GM12878 (cell line): ENCODE data around the gene PKP2. TPM values are rescaled to one million over a fixed set of nuclear protein-coding genes. Genes with fewer than 3 reads are reported as not detected.

ENCODE experiments used
- ATAC-seq: fragments of 200-7000 bp; cut with Tn5 transposase; 3 replicates; pipeline ENCODE4 v1.9.1; 2020; ENCODE audit warnings: mild to moderate bottlenecking, moderate library complexity
- BruUV-seq: library from RNA; stranded (reverse); fragments of 400-500 nt; replicated peaks from 2 replicates; lab custom pipeline; 2021; lab: Mats Ljungman, UMichigan
- CTCF ChIA-PET: fragments of 300-600 bp; sonication (Branson Sonifier 250); formaldehyde crosslinking; extraction: SDS; loops from one replicate; lab custom pipeline; 2021; ENCODE audit warnings: inconsistent platforms; lab: Yijun Ruan, JAX
- POLR2A ChIA-PET: fragments of 350-600 bp; formaldehyde crosslinking; extraction: SDS; loops from one replicate; lab custom pipeline; 2021; ENCODE audit warnings: inconsistent platforms; lab: Charles Lee
- RAD21 ChIA-PET: fragments of 300-600 bp; sonication (Branson Sonifier 250); formaldehyde crosslinking; loops from one replicate; lab custom pipeline; 2023; ENCODE audit warnings: antibody characterized with exemption; ENCODE audit not compliant: unreplicated experiment; lab: Charles Lee
- SMC1A ChIA-PET: fragments of 300-600 bp; sonication (Branson Sonifier 250); formaldehyde crosslinking; loops from one replicate; lab custom pipeline; 2023; ENCODE audit not compliant: unreplicated experiment, uncharacterized antibody; lab: Charles Lee
- DNase-seq: peaks from one replicate; pipeline ENCODE4 v3.0.0-alpha.2; 2011; ENCODE audit warnings: low read depth, low spot score
- FAIRE-seq: peaks from 3 replicates; lab custom pipeline; 2011; peaks lifted over from hg19 to GRCh38; lab: Jason Lieb, UNC
- H2AFZ ChIP-seq: 2 replicates; pipeline ENCODE4 v1.6.0; 2011; ENCODE audit warnings: low read depth, low read length, control low read depth; ENCODE audit not compliant: control insufficient read depth
- H3K27ac ChIP-seq: 2 replicates; pipeline ENCODE4 v1.5.1; 2011; ENCODE audit warnings: control low read depth; ENCODE audit not compliant: control insufficient read depth, insufficient read depth
- H3K27me3 ChIP-seq, 2 experiments: replicated peaks in 1 of 2; 2 replicates each; pipeline versions ENCODE4 v1.6.0 to v1.6.1; 2011; ENCODE audit warnings: low read length in 1 of 2; ENCODE audit not compliant: control insufficient read depth in 2 of 2, insufficient read depth in 2 of 2
- H3K36me3 ChIP-seq, 2 experiments: 2 replicates each; pipeline ENCODE4 v1.5.1; 2011; ENCODE audit warnings: low read length in 1 of 2; ENCODE audit not compliant: control insufficient read depth in 2 of 2, insufficient read depth in 2 of 2
- H3K4me1 ChIP-seq: 2 replicates; pipeline ENCODE4 v1.6.1; 2011; ENCODE audit warnings: mild to moderate bottlenecking, low read length, moderate library complexity, mixed read lengths; ENCODE audit not compliant: control insufficient read depth, insufficient read depth
- H3K4me2 ChIP-seq: 2 replicates; pipeline ENCODE4 v1.6.0; 2011; ENCODE audit warnings: control low read depth; ENCODE audit not compliant: control insufficient read depth, insufficient read depth
- H3K4me3 ChIP-seq: fragments of 200-600 bp; sonication (generic); 2 replicates; pipeline ENCODE4 v1.5.1; 2016
- H3K79me2 ChIP-seq: 2 replicates; pipeline ENCODE4 v1.6.0; 2011; ENCODE audit warnings: low read length; ENCODE audit not compliant: control insufficient read depth, insufficient read depth
- H3K9ac ChIP-seq: 2 replicates; pipeline ENCODE4 v1.8.0; 2011; ENCODE audit warnings: low read length, control low read depth, mixed read lengths; ENCODE audit not compliant: control insufficient read depth, insufficient read depth
- H3K9me3 ChIP-seq: replicated peaks from 3 replicates; pipeline ENCODE4 v1.5.1; 2011; ENCODE audit warnings: mild to moderate bottlenecking, low read length; ENCODE audit not compliant: control insufficient read depth, insufficient read depth
- H4K20me1 ChIP-seq: 2 replicates; pipeline ENCODE4 v1.6.0; 2011; ENCODE audit not compliant: control insufficient read depth, insufficient read depth
- RB1 ChIP-seq: fragments of 450-650 bp; formaldehyde crosslinking; IDR thresholded peaks from 2 replicates; pipeline ENCODE4 v1.6.1; 2017; ENCODE audit warnings: mild to moderate bottlenecking, borderline replicate concordance
- RELA ChIP-seq: fragments of 450-650 bp; IDR thresholded peaks from 2 replicates; pipeline ENCODE4 v1.8.0; 2014; ENCODE audit warnings: borderline replicate concordance; ENCODE audit not compliant: partially characterized antibody
- STAT3 ChIP-seq: IDR thresholded peaks from 2 replicates; pipeline ENCODE4 v1.6.1; 2011; ENCODE audit warnings: low read depth, low read length, improper control_type of control experiment
- ZNF207 ChIP-seq: fragments of 450-650 bp; IDR thresholded peaks from 2 replicates; pipeline ENCODE4 v1.6.1; 2014; ENCODE audit warnings: antibody characterized with exemption, mild to moderate bottlenecking, borderline replicate concordance
- ZNF384 ChIP-seq: IDR thresholded peaks from 2 replicates; pipeline ENCODE4 v1.6.1; 2012; ENCODE audit warnings: low read depth, mild to moderate bottlenecking, low read length, improper control_type of control experiment, borderline replicate concordance
- WGBS: methylation state at CpG from one replicate; pipeline ENCODE4 v1.1.6; 2016; ENCODE audit warnings: low lambda C conversion rate; ENCODE audit not compliant: insufficient replicate concordance, insufficient coverage; ENCODE audit errors: missing lambda C conversion rate; 5-methylcytosine and 5-hydroxymethylcytosine counted together
- in situ Hi-C: fragments of 300-500 bp; cut with MboI; formaldehyde crosslinking; loops from 9 replicates; pipeline ENCODE4 v1.14.3; 2018; ENCODE audit warnings: mixed read lengths
- intact Hi-C: fragments of 100-400 bp; cut with micrococcal nuclease; formaldehyde crosslinking; loops from one replicate; pipeline ENCODE4 v1.14.2; 2022; ENCODE audit not compliant: unreplicated experiment
- polyA plus RNA-seq, 11 experiments: library from polyadenylated mRNA; depleted of rRNA in 4 of 11; unstranded in 6 of 11; stranded (reverse) in 5 of 11; fragments of >200 nt; fragmentation: Nextera tagmentation in 4 of 11; fragmentation: Illumina TruSeq in 1 of 11; extraction: Ambion mirVana in 4 of 11; extraction: Trizol in 1 of 11; gene quantifications; 1 replicate in 1 of 11; 2 replicates in 10 of 11; pipeline versions ENCODE4 v1.2.1 to v1.2.3, GENCODE V29; 2011 to 2016; ENCODE audit warnings: inconsistent platforms in 2 of 11, missing spikeins in 2 of 11, low read depth in 1 of 11
- total RNA-seq, 4 experiments: library from RNA; depleted of rRNA in 3 of 4; stranded (reverse); fragments of >200 nt in 3 of 4; fragmentation: Illumina TruSeq in 1 of 4; extraction: Trizol in 1 of 4; gene quantifications; 2 replicates each; pipeline versions ENCODE4 v1.2.1 to v1.2.3, GENCODE V29; 2013 to 2021
- TF ChIP-seq, protein P1 (sequence below): IDR thresholded peaks from 2 replicates; pipeline ENCODE4 v1.6.1; 2011; ENCODE audit warnings: borderline replicate concordance, low read depth, mild to moderate bottlenecking, moderate library complexity, mixed read lengths, low read length; ENCODE audit not compliant: insufficient read depth; ENCODE audit errors: extremely low read length
- TF ChIP-seq, protein P2 (sequence below): fragments of 450-650 bp; IDR thresholded peaks from 2 replicates; pipeline ENCODE4 v1.6.1; 2014; ENCODE audit warnings: mild to moderate bottlenecking
- TF ChIP-seq, protein P3 (sequence below): fragments of 450-650 bp; IDR thresholded peaks from 2 replicates; pipeline ENCODE4 v1.6.1; 2018; ENCODE audit warnings: mild to moderate bottlenecking, low read depth, moderate library complexity; ENCODE audit not compliant: partially characterized antibody
- TF ChIP-seq, protein P4 (sequence below): fragments of 450-650 bp; conservative IDR thresholded peaks from 2 replicates; pipeline ENCODE4 v1.6.1; 2017; ENCODE audit warnings: mild to moderate bottlenecking, moderate library complexity
- TF ChIP-seq, protein P5 (sequence below): fragments of 150-350 bp; IDR thresholded peaks from 2 replicates; pipeline ENCODE4 v1.6.1; 2014; ENCODE audit warnings: mild to moderate bottlenecking, low read depth, low read length

PKP2 gene
- total and polyA plus RNA-seq, 10 of the 15 experiments (the other 5 are each of a cell fraction or from before 2014, with no cell fraction given) = 0.02 to 4.1 (median 0.07) TPM; not detected in 4

DNA sequence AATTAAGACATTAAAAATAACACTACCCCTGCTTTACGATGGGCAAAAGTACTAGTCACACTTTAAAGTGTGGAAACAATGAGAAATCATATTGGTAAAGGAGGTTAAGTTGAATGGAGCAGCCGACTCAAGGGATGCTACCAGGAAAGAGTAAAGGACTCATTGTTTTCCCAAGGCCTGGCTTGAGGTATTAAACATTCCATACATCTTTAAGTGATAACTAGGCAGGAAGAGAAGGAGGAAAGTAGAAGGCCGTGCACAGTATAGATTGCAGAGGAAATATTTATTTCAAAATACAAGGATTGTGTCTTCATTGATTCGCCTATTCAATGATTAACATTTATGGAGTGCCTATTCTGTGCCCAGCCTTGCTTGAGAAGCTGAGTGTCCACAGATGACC, 120.3 kb downstream of the PKP2 start:
- no peak for FAIRE-seq
- in situ Hi-C loops (no loop called here), intact Hi-C loops (no loop called here)
- Histone ChIP-seq H3K9me3 (no peaks in the 10 kb centered on the region), H3K36me3 (no peaks in the 10 kb centered on the region), H4K20me1 (no peaks in the 10 kb centered on the region), H3K4me3 (no peak overlapping the region), H3K27ac (no peak overlapping the region), H3K9ac (no peak overlapping the region), H2AFZ (no peak overlapping the region), H3K27me3 (no peaks in the 10 kb centered on the region), H3K4me1 (no peaks in the 10 kb centered on the region), H3K4me2 (no peak overlapping the region), H3K79me2 (no peaks in the 10 kb centered on the region)
- RAD21 ChIA-PET = no interaction called here
- no peak for ATAC-seq
- BruUV-seq = no TSS peak
- CTCF ChIA-PET = no interaction called here
- TF ChIP-seq STAT3 (no peak), ZNF384 (no peak), RELA (no peak), RB1 (no peak), ZNF207 (no peak)
- TF ChIP-seq, protein P1, sequence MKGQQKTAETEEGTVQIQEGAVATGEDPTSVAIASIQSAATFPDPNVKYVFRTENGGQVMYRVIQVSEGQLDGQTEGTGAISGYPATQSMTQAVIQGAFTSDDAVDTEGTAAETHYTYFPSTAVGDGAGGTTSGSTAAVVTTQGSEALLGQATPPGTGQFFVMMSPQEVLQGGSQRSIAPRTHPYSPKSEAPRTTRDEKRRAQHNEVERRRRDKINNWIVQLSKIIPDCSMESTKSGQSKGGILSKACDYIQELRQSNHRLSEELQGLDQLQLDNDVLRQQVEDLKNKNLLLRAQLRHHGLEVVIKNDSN = no peak
- TF ChIP-seq, protein P2, sequence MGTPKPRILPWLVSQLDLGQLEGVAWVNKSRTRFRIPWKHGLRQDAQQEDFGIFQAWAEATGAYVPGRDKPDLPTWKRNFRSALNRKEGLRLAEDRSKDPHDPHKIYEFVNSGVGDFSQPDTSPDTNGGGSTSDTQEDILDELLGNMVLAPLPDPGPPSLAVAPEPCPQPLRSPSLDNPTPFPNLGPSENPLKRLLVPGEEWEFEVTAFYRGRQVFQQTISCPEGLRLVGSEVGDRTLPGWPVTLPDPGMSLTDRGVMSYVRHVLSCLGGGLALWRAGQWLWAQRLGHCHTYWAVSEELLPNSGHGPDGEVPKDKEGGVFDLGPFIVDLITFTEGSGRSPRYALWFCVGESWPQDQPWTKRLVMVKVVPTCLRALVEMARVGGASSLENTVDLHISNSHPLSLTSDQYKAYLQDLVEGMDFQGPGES = no peak
- TF ChIP-seq, protein P3, sequence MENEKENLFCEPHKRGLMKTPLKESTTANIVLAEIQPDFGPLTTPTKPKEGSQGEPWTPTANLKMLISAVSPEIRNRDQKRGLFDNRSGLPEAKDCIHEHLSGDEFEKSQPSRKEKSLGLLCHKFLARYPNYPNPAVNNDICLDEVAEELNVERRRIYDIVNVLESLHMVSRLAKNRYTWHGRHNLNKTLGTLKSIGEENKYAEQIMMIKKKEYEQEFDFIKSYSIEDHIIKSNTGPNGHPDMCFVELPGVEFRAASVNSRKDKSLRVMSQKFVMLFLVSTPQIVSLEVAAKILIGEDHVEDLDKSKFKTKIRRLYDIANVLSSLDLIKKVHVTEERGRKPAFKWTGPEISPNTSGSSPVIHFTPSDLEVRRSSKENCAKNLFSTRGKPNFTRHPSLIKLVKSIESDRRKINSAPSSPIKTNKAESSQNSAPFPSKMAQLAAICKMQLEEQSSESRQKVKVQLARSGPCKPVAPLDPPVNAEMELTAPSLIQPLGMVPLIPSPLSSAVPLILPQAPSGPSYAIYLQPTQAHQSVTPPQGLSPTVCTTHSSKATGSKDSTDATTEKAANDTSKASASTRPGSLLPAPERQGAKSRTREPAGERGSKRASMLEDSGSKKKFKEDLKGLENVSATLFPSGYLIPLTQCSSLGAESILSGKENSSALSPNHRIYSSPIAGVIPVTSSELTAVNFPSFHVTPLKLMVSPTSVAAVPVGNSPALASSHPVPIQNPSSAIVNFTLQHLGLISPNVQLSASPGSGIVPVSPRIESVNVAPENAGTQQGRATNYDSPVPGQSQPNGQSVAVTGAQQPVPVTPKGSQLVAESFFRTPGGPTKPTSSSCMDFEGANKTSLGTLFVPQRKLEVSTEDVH = no peak
- TF ChIP-seq, protein P4, sequence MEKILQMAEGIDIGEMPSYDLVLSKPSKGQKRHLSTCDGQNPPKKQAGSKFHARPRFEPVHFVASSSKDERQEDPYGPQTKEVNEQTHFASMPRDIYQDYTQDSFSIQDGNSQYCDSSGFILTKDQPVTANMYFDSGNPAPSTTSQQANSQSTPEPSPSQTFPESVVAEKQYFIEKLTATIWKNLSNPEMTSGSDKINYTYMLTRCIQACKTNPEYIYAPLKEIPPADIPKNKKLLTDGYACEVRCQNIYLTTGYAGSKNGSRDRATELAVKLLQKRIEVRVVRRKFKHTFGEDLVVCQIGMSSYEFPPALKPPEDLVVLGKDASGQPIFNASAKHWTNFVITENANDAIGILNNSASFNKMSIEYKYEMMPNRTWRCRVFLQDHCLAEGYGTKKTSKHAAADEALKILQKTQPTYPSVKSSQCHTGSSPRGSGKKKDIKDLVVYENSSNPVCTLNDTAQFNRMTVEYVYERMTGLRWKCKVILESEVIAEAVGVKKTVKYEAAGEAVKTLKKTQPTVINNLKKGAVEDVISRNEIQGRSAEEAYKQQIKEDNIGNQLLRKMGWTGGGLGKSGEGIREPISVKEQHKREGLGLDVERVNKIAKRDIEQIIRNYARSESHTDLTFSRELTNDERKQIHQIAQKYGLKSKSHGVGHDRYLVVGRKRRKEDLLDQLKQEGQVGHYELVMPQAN = no peak
- TF ChIP-seq, protein P5, sequence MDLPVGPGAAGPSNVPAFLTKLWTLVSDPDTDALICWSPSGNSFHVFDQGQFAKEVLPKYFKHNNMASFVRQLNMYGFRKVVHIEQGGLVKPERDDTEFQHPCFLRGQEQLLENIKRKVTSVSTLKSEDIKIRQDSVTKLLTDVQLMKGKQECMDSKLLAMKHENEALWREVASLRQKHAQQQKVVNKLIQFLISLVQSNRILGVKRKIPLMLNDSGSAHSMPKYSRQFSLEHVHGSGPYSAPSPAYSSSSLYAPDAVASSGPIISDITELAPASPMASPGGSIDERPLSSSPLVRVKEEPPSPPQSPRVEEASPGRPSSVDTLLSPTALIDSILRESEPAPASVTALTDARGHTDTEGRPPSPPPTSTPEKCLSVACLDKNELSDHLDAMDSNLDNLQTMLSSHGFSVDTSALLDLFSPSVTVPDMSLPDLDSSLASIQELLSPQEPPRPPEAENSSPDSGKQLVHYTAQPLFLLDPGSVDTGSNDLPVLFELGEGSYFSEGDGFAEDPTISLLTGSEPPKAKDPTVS = no peak
- no peak for DNase-seq
- POLR2A ChIA-PET = interaction anchor here (0.5 kb wide), 1 partner anchor 12 kb away, joined by 5 read pairs; no protein-coding TSS in a partner anchor
- 47% methylated on average over 4 of the region's 4 CpGs for WGBS
- SMC1A ChIA-PET = interaction anchor here (1.3 kb wide), 1 partner anchor 20 kb away, joined by 4 read pairs; the partner anchor contains the start of gene YARS2
